GM12875 (cell line): ENCODE measurements around the gene CRHBP.

ENCODE experiments used
- H3K4me3 ChIP-seq: one replicate; pipeline ENCODE4 v1.5.1; 2011; ENCODE audit warnings: low read depth, low read length, control low read depth
- CTCF ChIP-seq: IDR thresholded peaks from 2 replicates; pipeline ENCODE4 v1.5.1; 2011; ENCODE audit warnings: low read depth, mild to moderate bottlenecking, control low read depth, inconsistent platforms, low read length, moderate library complexity, borderline replicate concordance; ENCODE audit not compliant: insufficient read depth

Gene CRHBP

DNA sequence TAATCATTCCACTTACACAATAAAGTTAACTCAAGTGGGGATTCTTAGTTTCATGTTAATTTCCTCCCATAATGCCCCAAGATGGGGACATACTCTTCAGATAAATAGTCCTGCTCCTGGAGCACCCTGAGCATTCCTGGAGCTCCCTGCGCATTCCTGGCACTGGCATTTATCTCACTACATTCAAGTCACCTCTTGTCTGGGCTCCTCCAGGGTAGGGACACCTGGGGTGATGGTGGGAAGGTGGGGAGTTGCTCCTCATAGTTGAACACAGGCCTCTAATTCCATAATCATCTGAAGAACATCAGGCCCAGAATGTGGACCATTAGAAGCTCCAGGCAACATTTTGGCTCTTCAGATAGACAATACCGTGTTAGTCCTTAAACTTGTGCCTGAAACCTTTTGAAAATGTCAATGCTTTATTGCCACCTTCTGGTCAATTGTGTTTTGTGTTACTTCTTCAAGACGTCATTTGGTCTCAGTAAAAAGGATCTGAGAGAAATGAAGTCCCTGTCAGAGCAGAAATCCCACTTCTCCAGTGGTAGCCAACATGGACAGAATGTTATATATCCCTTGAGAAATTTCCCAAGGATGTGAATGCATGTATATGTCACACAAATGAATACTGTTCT lies 63.2 kb downstream of the CRHBP start:
- no peak overlapping the region for H3K4me3 ChIP-seq
- TF ChIP-seq CTCF: peak; percentile 24; the same call in 1 of the 2 replicates

DNA sequence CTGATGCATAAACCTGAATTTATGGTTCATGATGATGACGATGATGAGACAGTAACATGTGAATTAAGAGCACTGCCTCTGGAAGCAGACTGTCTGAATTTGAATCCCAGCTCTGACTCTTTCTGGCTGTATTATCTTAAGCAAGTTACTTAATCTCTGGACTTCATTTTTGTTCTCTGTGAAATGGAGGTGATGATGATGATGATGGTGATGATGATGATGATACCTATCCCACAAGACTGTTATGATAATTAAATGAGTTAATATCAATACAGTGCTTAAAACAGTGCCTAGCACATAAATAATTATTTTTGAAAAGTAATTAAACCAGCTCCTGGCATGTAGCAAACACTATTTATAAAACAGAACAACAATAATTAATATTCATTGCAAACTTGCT lies 64.1 kb downstream of the CRHBP start:
- TF ChIP-seq CTCF: no peak
- H3K4me3 ChIP-seq: no peak overlapping the region

DNA sequence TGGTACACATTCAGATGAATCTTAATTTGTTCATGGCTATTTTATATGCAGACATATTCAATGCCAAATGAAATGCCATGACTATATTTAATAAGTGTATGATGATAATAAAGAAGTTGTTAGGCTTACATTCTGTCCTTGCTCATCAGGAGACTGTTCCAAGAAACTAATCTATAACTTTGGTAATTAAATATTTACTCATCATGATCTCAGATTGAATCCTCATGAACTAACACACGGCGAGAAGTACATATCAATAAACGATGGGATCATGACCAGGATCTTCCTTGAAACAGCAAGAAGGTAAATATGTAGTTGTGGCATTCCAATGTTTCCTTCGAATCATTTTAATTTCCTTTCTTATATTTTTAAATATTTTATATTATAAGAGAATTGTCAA lies 64.8 kb downstream of the CRHBP start:
- no peak for TF ChIP-seq CTCF
- H3K4me3 ChIP-seq: no peak overlapping the region
